HG02852 (cell line): ENCODE results near the gene SYCE3.

ENCODE experiments used
- ATAC-seq: cut with Tn5 transposase; IDR thresholded peaks from one replicate; pipeline ENCODE4 v1.9.1; 2021; ENCODE audit warnings: mild to moderate bottlenecking, moderate library complexity; ENCODE audit not compliant: unreplicated experiment

Gene SYCE3

GRCh38 chr22:50504369-50505211, 58.1 kb downstream of the SYCE3 start:
- no peak for ATAC-seq

GRCh38 chr22:50503475-50504145, 59.1 kb downstream of the SYCE3 start:
- ATAC-seq: no peak

- ATAC-seq: no peak
Measured at GRCh38 chr22:50502628-50503474, 59.9 kb downstream of the SYCE3 start.

GRCh38 chr22:50502096-50502495, 60.6 kb downstream of the SYCE3 start:
- no peak for ATAC-seq
